MM.1S (cell line): Measurements from ENCODE around the gene TRIM6.
A peak's percentile ranks its signal among the peaks of the same experiment; 100 is the strongest.
"Not testable (repeated sequence)": the region's sequence is repeated elsewhere in the genome, so short reads cannot be mapped to it uniquely, and the experiment has no call there.

ENCODE experiments used
- DNase-seq: peaks from one replicate; pipeline ENCODE4 v3.0.0-alpha.2; 2015
- H2AFZ ChIP-seq: fragments of 300-600 bp; sonication (generic); 2 replicates; pipeline ENCODE4 v1.6.0; 2016; ENCODE audit warnings: antibody characterized with exemption, low read length
- H3F3A ChIP-seq: fragments of 300-600 bp; sonication (generic); 2 replicates; pipeline ENCODE4 v1.6.1; 2016; ENCODE audit warnings: mild to moderate bottlenecking, antibody characterized with exemption, low read length, moderate library complexity, mixed read lengths; ENCODE audit not compliant: insufficient read depth
- H3K27ac ChIP-seq: fragments of 300-600 bp; sonication (generic); 2 replicates; pipeline ENCODE4 v1.5.1; 2016; ENCODE audit warnings: mild to moderate bottlenecking, low read length
- H3K27me3 ChIP-seq: fragments of 300-600 bp; sonication (generic); replicated peaks from 2 replicates; pipeline ENCODE4 v1.6.0; 2016; ENCODE audit warnings: low read length; ENCODE audit not compliant: insufficient read depth
- H3K36me3 ChIP-seq: fragments of 300-600 bp; sonication (generic); replicated peaks from 2 replicates; pipeline ENCODE4 v1.6.1; 2016; ENCODE audit warnings: mild to moderate bottlenecking, low read length, mixed read lengths; ENCODE audit not compliant: insufficient read depth
- H3K4me1 ChIP-seq: fragments of 300-600 bp; sonication (generic); 2 replicates; pipeline ENCODE4 v1.6.1; 2016; ENCODE audit warnings: low read length, mixed read lengths
- H3K4me2 ChIP-seq: fragments of 300-600 bp; sonication (generic); 2 replicates; pipeline ENCODE4 v1.6.0; 2016; ENCODE audit warnings: low read depth, low read length
- H3K4me3 ChIP-seq: fragments of 300-600 bp; sonication (generic); 2 replicates; pipeline ENCODE4 v1.5.1; 2016; ENCODE audit warnings: low read length, mixed read lengths
- H3K79me2 ChIP-seq: fragments of 300-600 bp; sonication (generic); 2 replicates; pipeline ENCODE4 v1.6.1; 2016; ENCODE audit warnings: mixed run types, low read length, mixed read lengths
- H3K9ac ChIP-seq: fragments of 300-600 bp; sonication (generic); 2 replicates; pipeline ENCODE4 v1.6.1; 2016; ENCODE audit warnings: low read length, mixed read lengths
- H3K9me2 ChIP-seq: fragments of 300-600 bp; sonication (generic); replicated peaks from 2 replicates; pipeline ENCODE4 v1.6.1; 2016; ENCODE audit warnings: mild to moderate bottlenecking, low read length, mixed read lengths; ENCODE audit not compliant: insufficient read depth
- H3K9me3 ChIP-seq: fragments of 300-600 bp; sonication (generic); replicated peaks from 2 replicates; pipeline ENCODE4 v1.6.1; 2016; ENCODE audit warnings: mild to moderate bottlenecking, low read length, mixed read lengths; ENCODE audit not compliant: insufficient read depth
- H4K20me1 ChIP-seq: fragments of 300-600 bp; sonication (generic); 2 replicates; pipeline ENCODE4 v1.6.1; 2016; ENCODE audit warnings: mild to moderate bottlenecking, low read length, moderate library complexity, mixed read lengths; ENCODE audit not compliant: insufficient read depth
- EZH2 ChIP-seq: fragments of 300-600 bp; sonication (generic); optimal IDR thresholded peaks from 2 replicates; pipeline ENCODE3; 2017; ENCODE audit warnings: low read depth, mild to moderate bottlenecking, antibody characterized with exemption, low read length, mixed read lengths
- EZH2phosphoT487 ChIP-seq: fragments of 300-600 bp; sonication (generic); IDR thresholded peaks from 2 replicates; pipeline ENCODE4 v1.6.1; 2018; ENCODE audit warnings: antibody characterized with exemption, low read length
- TF ChIP-seq, protein P1 (sequence below): fragments of 300-600 bp; sonication (generic); IDR thresholded peaks from 2 replicates; pipeline ENCODE4 v1.5.1; 2016; ENCODE audit warnings: antibody characterized with exemption, low read length, mixed read lengths

Gene TRIM6

DNA sequence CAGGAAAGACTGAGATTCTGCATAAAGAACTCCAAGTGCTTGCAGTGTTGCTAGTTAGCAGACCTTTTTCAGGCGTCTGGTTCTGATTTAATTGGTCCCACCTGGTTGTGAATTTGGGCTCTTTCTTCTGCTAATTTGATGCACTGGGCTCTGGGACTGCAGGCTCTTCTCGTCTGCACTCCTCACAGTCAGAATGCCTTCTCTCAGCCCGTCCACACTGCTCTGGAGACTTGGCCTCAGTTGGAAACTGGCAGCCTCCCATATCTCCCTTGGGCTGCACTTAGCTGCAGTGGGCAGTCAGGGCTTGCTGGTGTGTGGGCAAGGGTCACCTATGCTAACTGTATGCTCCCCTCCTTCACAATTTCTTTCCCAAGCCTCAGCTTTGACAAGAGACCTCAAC, 1.5 kb downstream of the TRIM6 start:
- Histone ChIP-seq H3K9me2 (no peaks in the 10 kb centered on the region), H3K9ac (no peak overlapping the region), H3F3A (no peaks in the 10 kb centered on the region), H3K27ac (no peak overlapping the region), H4K20me1 (no peaks in the 10 kb centered on the region), H3K4me2 (no peak overlapping the region), H3K4me1 (no peaks in the 10 kb centered on the region), H3K36me3 (no peaks in the 10 kb centered on the region), H3K9me3 (no peaks in the 10 kb centered on the region), H3K27me3 (no peaks in the 10 kb centered on the region), H3K4me3 (no peak overlapping the region), H2AFZ (no peak overlapping the region), H3K79me2 (no peaks in the 10 kb centered on the region)
- DNase-seq, result no peak
- no peak for TF ChIP-seq EZH2
- TF ChIP-seq, protein P1, sequence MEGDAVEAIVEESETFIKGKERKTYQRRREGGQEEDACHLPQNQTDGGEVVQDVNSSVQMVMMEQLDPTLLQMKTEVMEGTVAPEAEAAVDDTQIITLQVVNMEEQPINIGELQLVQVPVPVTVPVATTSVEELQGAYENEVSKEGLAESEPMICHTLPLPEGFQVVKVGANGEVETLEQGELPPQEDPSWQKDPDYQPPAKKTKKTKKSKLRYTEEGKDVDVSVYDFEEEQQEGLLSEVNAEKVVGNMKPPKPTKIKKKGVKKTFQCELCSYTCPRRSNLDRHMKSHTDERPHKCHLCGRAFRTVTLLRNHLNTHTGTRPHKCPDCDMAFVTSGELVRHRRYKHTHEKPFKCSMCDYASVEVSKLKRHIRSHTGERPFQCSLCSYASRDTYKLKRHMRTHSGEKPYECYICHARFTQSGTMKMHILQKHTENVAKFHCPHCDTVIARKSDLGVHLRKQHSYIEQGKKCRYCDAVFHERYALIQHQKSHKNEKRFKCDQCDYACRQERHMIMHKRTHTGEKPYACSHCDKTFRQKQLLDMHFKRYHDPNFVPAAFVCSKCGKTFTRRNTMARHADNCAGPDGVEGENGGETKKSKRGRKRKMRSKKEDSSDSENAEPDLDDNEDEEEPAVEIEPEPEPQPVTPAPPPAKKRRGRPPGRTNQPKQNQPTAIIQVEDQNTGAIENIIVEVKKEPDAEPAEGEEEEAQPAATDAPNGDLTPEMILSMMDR, result no peak
- TF ChIP-seq EZH2phosphoT487, result no peak

DNA sequence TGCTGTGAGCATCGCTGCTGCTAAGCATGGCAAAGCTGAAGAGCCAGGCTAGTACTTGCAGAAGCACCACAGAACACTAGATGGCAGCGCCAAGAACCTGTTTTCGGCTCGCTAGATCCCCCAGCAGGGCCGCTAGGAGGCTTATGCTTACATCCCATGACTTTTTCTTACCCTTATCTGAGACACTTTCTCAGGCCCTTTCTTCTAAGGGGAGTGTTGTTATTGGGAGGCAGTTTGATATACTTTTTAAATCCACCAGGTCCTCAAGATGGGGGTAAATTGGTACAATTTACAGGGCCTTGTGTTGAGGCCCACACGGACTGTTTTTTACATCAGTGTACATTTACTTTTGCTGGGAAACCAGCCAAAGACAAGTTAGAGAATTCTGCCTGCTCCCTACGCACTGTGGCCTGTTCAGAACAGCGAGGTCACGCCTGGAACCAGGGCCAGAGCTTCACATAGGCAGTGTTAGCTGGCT, 4.0 kb downstream of the TRIM6 start:
- no peaks in the 10 kb centered on the region for H3K9me3 ChIP-seq
- H3K79me2 ChIP-seq, result no peaks in the 10 kb centered on the region
- no peaks in the 10 kb centered on the region for H3K4me1 ChIP-seq
- no peaks in the 10 kb centered on the region for H3K27me3 ChIP-seq
- DNase-seq, result peak; percentile 67
- H3K4me3 ChIP-seq, result no peak overlapping the region
- H3K36me3 ChIP-seq, result no peaks in the 10 kb centered on the region
- no peaks in the 10 kb centered on the region for H3K9me2 ChIP-seq
- H2AFZ ChIP-seq, result no peak overlapping the region
- H3K9ac ChIP-seq, result no peak overlapping the region
- no peak for TF ChIP-seq EZH2phosphoT487
- no peak for TF ChIP-seq EZH2
- TF ChIP-seq, protein P1, result peak; percentile 73
- H4K20me1 ChIP-seq, result no peaks in the 10 kb centered on the region
- H3F3A ChIP-seq, result no peaks in the 10 kb centered on the region
- H3K27ac ChIP-seq, result no peak overlapping the region
- no peak overlapping the region for H3K4me2 ChIP-seq

DNA sequence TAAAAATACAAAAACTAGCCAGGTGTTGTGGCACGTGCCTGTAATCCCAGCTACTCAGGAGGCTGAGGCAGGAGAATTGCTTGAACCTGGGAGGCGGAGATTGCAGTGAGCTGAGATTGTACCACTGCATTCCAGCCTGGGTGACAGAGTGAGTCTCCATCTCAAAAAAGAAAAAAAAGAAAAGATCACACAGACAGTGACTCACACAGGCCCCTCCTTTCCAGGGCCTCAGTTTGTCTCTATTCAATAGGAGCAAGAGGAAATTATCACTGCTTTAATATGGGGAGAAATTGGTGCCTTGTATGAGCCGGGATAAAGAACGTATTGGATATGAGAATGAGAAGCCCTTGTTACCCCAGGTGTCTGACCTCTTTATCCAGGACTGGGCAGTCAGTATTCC, 6.4 kb downstream of the TRIM6 start:
- not testable (repeated sequence) for H3K27ac ChIP-seq, DNase-seq, H2AFZ ChIP-seq, H3K4me3 ChIP-seq, H3K36me3 ChIP-seq, H3K4me1 ChIP-seq, H4K20me1 ChIP-seq, H3K9me3 ChIP-seq, H3K4me2 ChIP-seq, H3K9me2 ChIP-seq, H3K79me2 ChIP-seq, H3K9ac ChIP-seq, H3F3A ChIP-seq, H3K27me3 ChIP-seq

DNA sequence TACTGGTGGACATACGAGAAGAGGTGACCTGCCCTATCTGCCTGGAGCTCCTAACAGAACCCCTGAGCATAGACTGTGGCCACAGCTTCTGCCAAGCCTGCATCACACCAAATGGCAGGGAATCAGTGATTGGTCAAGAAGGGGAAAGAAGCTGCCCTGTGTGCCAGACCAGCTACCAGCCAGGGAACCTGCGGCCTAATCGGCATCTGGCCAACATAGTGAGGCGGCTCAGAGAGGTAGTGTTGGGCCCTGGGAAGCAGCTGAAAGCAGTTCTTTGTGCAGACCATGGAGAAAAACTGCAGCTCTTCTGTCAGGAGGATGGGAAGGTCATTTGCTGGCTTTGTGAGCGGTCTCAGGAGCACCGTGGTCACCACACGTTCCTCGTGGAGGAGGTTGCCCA, 6.9 kb downstream of the TRIM6 start:
- Histone ChIP-seq H3K4me1 (no peaks in the 10 kb centered on the region), H3K4me2 (no peak overlapping the region), H3K79me2 (no peaks in the 10 kb centered on the region), H3K9ac (no peak overlapping the region), H3K4me3 (no peak overlapping the region), H3K9me2 (no peaks in the 10 kb centered on the region), H4K20me1 (no peaks in the 10 kb centered on the region), H3K9me3 (no peaks in the 10 kb centered on the region), H3K36me3 (no peaks in the 10 kb centered on the region), H3K27ac (no peak overlapping the region), H2AFZ (no peak overlapping the region), H3K27me3 (no peaks in the 10 kb centered on the region), H3F3A (no peaks in the 10 kb centered on the region)
- DNase-seq, result no peak
- TF ChIP-seq, protein P1, result no peak
- no peak for TF ChIP-seq EZH2
- no peak for TF ChIP-seq EZH2phosphoT487
